DOHH2 (cell line): ENCODE results near the gene ADAT1.

Experiments used
- H3F3A ChIP-seq: fragments of 200-600 bp; sonication (generic), shearing (Covaris generic); 2 replicates; pipeline ENCODE4 v1.6.0; 2016; ENCODE audit warnings: antibody characterized with exemption, mild to moderate bottlenecking; ENCODE audit not compliant: control insufficient read depth, insufficient read depth
- H3K27ac ChIP-seq: fragments of 200-600 bp; sonication (generic); 2 replicates; pipeline ENCODE4 v1.5.1; 2014; ENCODE audit warnings: low read depth, mild to moderate bottlenecking, low read length, moderate library complexity
- H3K27me3 ChIP-seq: fragments of 200-600 bp; sonication (generic); 2 replicates; pipeline ENCODE4 v1.6.1; 2014; ENCODE audit warnings: mild to moderate bottlenecking, low read length, mixed read lengths; ENCODE audit not compliant: control insufficient read depth
- H3K36me3 ChIP-seq: fragments of 200-600 bp; sonication (generic); 2 replicates; pipeline ENCODE4 v1.6.1; 2014; ENCODE audit warnings: mild to moderate bottlenecking, low read length, moderate library complexity, mixed read lengths; ENCODE audit not compliant: control insufficient read depth
- H3K4me1 ChIP-seq: fragments of 200-600 bp; sonication (generic); 2 replicates; pipeline ENCODE4 v1.6.1; 2014; ENCODE audit warnings: mild to moderate bottlenecking, low read length, mixed read lengths; ENCODE audit not compliant: control insufficient read depth
- H3K4me2 ChIP-seq: fragments of 200-600 bp; sonication (generic); 2 replicates; pipeline ENCODE4 v1.6.0; 2014; ENCODE audit warnings: mild to moderate bottlenecking, low read length, moderate library complexity
- H3K4me3 ChIP-seq: fragments of 200-600 bp; sonication (generic); 2 replicates; pipeline ENCODE4 v1.5.1; 2014; ENCODE audit warnings: mild to moderate bottlenecking, low read length, mixed read lengths
- H3K79me2 ChIP-seq: fragments of 200-600 bp; sonication (generic); 2 replicates; pipeline ENCODE4 v1.6.1; 2014; ENCODE audit warnings: mild to moderate bottlenecking, low read length, mixed read lengths; ENCODE audit not compliant: control insufficient read depth
- H3K9me2 ChIP-seq: fragments of 200-600 bp; sonication (generic); replicated peaks from 2 replicates; pipeline ENCODE4 v1.6.1; 2014; ENCODE audit warnings: mild to moderate bottlenecking, low read length, mixed read lengths; ENCODE audit not compliant: control insufficient read depth
- H3K9me3 ChIP-seq: fragments of 200-600 bp; sonication (generic); 2 replicates; pipeline ENCODE4 v1.6.1; 2014; ENCODE audit warnings: antibody characterized with exemption, low read length, mixed read lengths; ENCODE audit not compliant: control insufficient read depth, insufficient read depth
- H4K20me1 ChIP-seq: fragments of 200-600 bp; sonication (generic); 2 replicates; pipeline ENCODE4 v1.6.0; 2014; ENCODE audit warnings: low read depth, mild to moderate bottlenecking, antibody characterized with exemption, low read length, moderate library complexity; ENCODE audit not compliant: control insufficient read depth, insufficient read depth
- EZH2phosphoT487 ChIP-seq: fragments of 200-600 bp; sonication (generic); IDR thresholded peaks from 2 replicates; pipeline ENCODE4 v1.6.1; 2017; ENCODE audit warnings: borderline replicate concordance, mild to moderate bottlenecking, antibody characterized with exemption, low read length, moderate library complexity, mixed read lengths
- TF ChIP-seq, protein P1 (sequence below): fragments of 200-600 bp; sonication (generic); IDR thresholded peaks from one replicate; pipeline ENCODE4 v1.5.1; 2014; ENCODE audit warnings: antibody characterized with exemption, mild to moderate bottlenecking, low read depth, low read length; ENCODE audit not compliant: poor library complexity, severe bottlenecking

ADAT1 gene, protein sequence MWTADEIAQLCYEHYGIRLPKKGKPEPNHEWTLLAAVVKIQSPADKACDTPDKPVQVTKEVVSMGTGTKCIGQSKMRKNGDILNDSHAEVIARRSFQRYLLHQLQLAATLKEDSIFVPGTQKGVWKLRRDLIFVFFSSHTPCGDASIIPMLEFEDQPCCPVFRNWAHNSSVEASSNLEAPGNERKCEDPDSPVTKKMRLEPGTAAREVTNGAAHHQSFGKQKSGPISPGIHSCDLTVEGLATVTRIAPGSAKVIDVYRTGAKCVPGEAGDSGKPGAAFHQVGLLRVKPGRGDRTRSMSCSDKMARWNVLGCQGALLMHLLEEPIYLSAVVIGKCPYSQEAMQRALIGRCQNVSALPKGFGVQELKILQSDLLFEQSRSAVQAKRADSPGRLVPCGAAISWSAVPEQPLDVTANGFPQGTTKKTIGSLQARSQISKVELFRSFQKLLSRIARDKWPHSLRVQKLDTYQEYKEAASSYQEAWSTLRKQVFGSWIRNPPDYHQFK

DNA sequence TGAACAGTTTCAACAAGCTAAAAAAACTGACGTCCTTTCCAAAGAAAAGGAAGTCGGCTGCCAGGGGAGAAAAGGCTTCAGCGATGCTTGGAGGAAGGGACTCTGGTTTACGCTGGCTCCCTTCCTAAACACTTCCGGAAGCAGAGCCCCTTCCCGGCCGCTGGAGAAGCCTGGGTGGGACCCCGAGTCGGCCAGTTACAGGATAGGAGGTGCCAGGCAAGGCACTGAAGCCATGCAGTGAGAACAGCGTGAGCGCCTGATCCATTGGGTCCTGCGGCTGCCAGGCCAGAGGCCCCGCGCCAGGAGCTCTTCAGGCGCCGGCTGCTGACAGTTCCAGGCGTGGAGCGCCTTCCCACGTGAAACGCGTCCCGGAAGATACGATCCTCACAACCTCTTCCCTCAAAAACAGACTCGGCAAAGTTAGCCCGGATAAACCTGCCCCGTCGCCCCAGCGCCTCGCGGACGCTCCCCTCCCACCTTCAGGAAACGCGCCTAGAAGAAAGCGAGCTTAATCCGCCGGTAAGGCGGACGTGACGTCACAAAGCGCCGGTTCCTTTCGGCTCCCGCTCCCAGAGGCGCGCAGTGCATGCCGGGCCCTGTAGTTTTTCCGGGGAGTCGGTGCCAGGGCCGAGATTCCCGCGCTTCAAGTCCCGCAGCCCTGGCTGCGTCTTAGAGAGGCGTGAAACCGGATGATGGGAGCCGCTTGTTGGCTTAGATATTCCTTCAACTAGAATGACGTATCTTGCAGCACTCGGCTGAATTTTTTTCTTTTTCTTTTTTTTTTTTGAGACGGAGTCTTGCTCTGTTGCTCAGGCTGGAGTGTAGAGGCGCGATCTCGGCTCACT, at the start of gene ADAT1:
Gene ADAT1, minus strand, starts transcription at position 521 of the 845 bp plus-strand sequence. CDS start 2,482 bp downstream, outside the sequence.
- Histone ChIP-seq H3K9me2 (no peaks in the 10 kb centered on the region), H3K9me3 (no peaks in the 10 kb centered on the region), H3K36me3 (peaks cover 64% of the 10 kb centered on the region), H3K27ac (peak within 1 kb of the TSS; percentile 62), H3K79me2 (peaks cover 23% of the 10 kb centered on the region), H3K4me2 (peak within 1 kb of the TSS; percentile 93), H3K27me3 (no peaks in the 10 kb centered on the region), H4K20me1 (no peaks in the 10 kb centered on the region), H3F3A (peaks cover 28% of the 10 kb centered on the region), H3K4me3 (peak within 1 kb of the TSS; percentile 96), H3K4me1 (peaks cover 19% of the 10 kb centered on the region)
- no peak for TF ChIP-seq EZH2phosphoT487
- TF ChIP-seq, protein P1, sequence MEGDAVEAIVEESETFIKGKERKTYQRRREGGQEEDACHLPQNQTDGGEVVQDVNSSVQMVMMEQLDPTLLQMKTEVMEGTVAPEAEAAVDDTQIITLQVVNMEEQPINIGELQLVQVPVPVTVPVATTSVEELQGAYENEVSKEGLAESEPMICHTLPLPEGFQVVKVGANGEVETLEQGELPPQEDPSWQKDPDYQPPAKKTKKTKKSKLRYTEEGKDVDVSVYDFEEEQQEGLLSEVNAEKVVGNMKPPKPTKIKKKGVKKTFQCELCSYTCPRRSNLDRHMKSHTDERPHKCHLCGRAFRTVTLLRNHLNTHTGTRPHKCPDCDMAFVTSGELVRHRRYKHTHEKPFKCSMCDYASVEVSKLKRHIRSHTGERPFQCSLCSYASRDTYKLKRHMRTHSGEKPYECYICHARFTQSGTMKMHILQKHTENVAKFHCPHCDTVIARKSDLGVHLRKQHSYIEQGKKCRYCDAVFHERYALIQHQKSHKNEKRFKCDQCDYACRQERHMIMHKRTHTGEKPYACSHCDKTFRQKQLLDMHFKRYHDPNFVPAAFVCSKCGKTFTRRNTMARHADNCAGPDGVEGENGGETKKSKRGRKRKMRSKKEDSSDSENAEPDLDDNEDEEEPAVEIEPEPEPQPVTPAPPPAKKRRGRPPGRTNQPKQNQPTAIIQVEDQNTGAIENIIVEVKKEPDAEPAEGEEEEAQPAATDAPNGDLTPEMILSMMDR: no peak

DNA sequence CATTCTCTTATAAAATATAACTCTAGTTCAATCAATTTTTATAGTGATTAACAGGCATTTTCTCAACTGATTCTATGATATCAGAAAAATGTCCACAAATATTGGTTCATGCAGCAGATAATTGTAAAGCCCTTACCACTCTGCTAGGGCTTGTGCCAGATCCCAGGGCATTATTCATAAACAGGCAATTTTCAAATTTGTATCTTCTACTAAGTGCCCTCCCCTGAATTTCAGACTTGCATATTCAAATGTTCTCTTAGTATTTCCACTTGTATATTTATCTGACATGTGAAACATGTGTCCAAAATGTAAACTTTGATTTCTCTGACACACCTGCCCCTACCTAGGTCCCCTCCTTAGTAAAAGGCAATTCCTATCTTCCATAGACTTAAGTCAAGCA, 44.4 kb upstream of the ADAT1 start:
- H3K4me2 ChIP-seq: no peak overlapping the region
- H3K9me2 ChIP-seq: no peaks in the 10 kb centered on the region
- no peaks in the 10 kb centered on the region for H3K27me3 ChIP-seq
- no peaks in the 10 kb centered on the region for H3K79me2 ChIP-seq
- H3K9me3 ChIP-seq: no peaks in the 10 kb centered on the region
- H3F3A ChIP-seq: 0 out of 2 replicates have a peak, but pooled peaks cover 2% of the 10 kb centered on the region
- H4K20me1 ChIP-seq: no peaks in the 10 kb centered on the region
- H3K4me1 ChIP-seq: no peaks in the 10 kb centered on the region
- TF ChIP-seq, protein P1: no peak
- no peak for TF ChIP-seq EZH2phosphoT487
- no peaks in the 10 kb centered on the region for H3K36me3 ChIP-seq
- H3K4me3 ChIP-seq: no peak overlapping the region
- no peak overlapping the region for H3K27ac ChIP-seq

DNA sequence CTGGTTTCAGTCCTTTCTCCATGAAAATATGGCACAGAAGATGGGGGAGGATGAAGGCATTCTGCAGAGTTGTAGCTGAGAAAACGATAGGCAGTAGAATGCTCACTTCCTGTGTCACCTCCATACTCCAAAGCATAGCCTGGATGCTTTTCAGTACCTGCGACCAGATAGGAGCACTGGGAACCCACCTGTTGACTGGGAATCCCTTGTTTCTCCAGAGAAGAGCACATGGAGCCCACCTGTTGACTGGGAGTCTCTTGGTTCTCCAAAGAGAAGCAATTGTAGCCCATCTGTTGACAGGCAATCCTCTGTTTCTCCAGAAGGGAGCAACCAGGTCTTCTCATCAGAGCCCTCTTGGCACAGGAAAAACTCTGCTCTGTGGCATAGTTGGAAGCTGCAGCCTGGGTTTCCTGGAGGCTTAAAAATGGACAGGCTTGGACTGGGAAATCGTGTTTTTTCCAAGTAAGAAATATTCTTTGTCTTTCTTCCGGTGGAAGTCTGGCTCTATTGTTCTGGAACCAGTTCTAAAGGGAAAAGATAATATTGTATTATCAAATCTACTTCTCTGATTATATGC, 37.7 kb upstream of the ADAT1 start:
- H3K4me2 ChIP-seq: no peak overlapping the region
- peaks cover 41% of the 10 kb centered on the region for H3K36me3 ChIP-seq
- H3K79me2 ChIP-seq: peaks cover 10% of the 10 kb centered on the region
- H3K4me1 ChIP-seq: no peaks in the 10 kb centered on the region
- H3K27ac ChIP-seq: no peak overlapping the region
- H4K20me1 ChIP-seq: no peaks in the 10 kb centered on the region
- no peaks in the 10 kb centered on the region for H3K27me3 ChIP-seq
- no peaks in the 10 kb centered on the region for H3K9me3 ChIP-seq
- H3K9me2 ChIP-seq: no peaks in the 10 kb centered on the region
- no peak overlapping the region for H3K4me3 ChIP-seq
- no peaks in the 10 kb centered on the region for H3F3A ChIP-seq
- TF ChIP-seq, protein P1: no peak
- TF ChIP-seq EZH2phosphoT487: no peak
